Activated naive CD4-positive, alpha-beta T cell treated with Interleukin-2 at 50 U/mL for 16 hours (primary cell): ENCODE measurements around the gene SAFB.

Experiments used
- DNase-seq: peaks from one replicate; pipeline ENCODE4 v3.0.0-alpha.2; 2020

SAFB gene

GRCh38 chr19:5628919-5629481, 6.1 kb downstream of the SAFB start:
- DNase-seq: no peak

GRCh38 chr19:5631567-5632240, 8.8 kb downstream of the SAFB start:
- DNase-seq: no peak

GRCh38 chr19:5632241-5632612, 9.3 kb downstream of the SAFB start:
- DNase-seq: no peak

GRCh38 chr19:5632657-5633056, 9.8 kb downstream of the SAFB start:
- no peak for DNase-seq

GRCh38 chr19:5635427-5635826, 12.5 kb downstream of the SAFB start:
- no peak for DNase-seq

- no peak for DNase-seq
These were observed 15.1 kb downstream of the SAFB start for GRCh38 chr19:5637971-5638370.

GRCh38 chr19:5641171-5641570, 18.3 kb downstream of the SAFB start:
- DNase-seq: no peak

GRCh38 chr19:5642204-5642603, 19.3 kb downstream of the SAFB start:
- no peak for DNase-seq

GRCh38 chr19:5643060-5643459, 20.2 kb downstream of the SAFB start:
- DNase-seq: no peak

- no peak for DNase-seq
These were observed 21.2 kb downstream of the SAFB start for GRCh38 chr19:5644037-5644436.

- no peak for DNase-seq
These were observed 22.5 kb downstream of the SAFB start for GRCh38 chr19:5645409-5645808.

GRCh38 chr19:5646703-5647102, 23.8 kb downstream of the SAFB start:
- no peak for DNase-seq

GRCh38 chr19:5648464-5648863, 25.6 kb downstream of the SAFB start:
- DNase-seq: no peak

GRCh38 chr19:5651361-5651760, 28.5 kb downstream of the SAFB start:
- DNase-seq: no peak

GRCh38 chr19:5652261-5652660, 29.4 kb downstream of the SAFB start:
- no peak for DNase-seq

- no peak for DNase-seq
These were observed 32.0 kb downstream of the SAFB start for GRCh38 chr19:5654931-5655330.

GRCh38 chr19:5655412-5655811, 32.5 kb downstream of the SAFB start:
- DNase-seq: no peak

- DNase-seq: no peak
These were observed 38.6 kb downstream of the SAFB start for GRCh38 chr19:5661483-5661882.

- no peak for DNase-seq
These were observed 41.0 kb downstream of the SAFB start for GRCh38 chr19:5663904-5664303.

GRCh38 chr19:5664515-5664914, 41.6 kb downstream of the SAFB start:
- DNase-seq: no peak

- no peak for DNase-seq
These were observed 43.1 kb downstream of the SAFB start for GRCh38 chr19:5665781-5666513.

GRCh38 chr19:5666921-5667610, 44.2 kb downstream of the SAFB start:
- no peak for DNase-seq

- DNase-seq: no peak
These were observed 44.9 kb downstream of the SAFB start for GRCh38 chr19:5667751-5668271.

- DNase-seq: no peak
These were observed 46.3 kb downstream of the SAFB start for GRCh38 chr19:5669212-5669611.
